GM12865 (cell line): ENCODE measurements around the gene GBX1.

ENCODE experiments used
- DNase-seq: peaks from one replicate; pipeline ENCODE4 v3.0.0; 2010; ENCODE audit warnings: low read depth
- H3K4me3 ChIP-seq: 2 replicates; pipeline ENCODE4 v1.5.1; 2011; ENCODE audit warnings: mild to moderate bottlenecking, low read depth, low read length, control low read depth
- TF ChIP-seq, protein P1 (sequence below): IDR thresholded peaks from 2 replicates; pipeline ENCODE4 v1.5.1; 2011; ENCODE audit warnings: low read length, control low read depth, low read depth, inconsistent platforms; ENCODE audit not compliant: insufficient read depth; ENCODE audit errors: missing control alignments

Gene GBX1

GRCh38 chr7:151130741-151131157, 36.7 kb downstream of the GBX1 start:
- TF ChIP-seq, protein P1, sequence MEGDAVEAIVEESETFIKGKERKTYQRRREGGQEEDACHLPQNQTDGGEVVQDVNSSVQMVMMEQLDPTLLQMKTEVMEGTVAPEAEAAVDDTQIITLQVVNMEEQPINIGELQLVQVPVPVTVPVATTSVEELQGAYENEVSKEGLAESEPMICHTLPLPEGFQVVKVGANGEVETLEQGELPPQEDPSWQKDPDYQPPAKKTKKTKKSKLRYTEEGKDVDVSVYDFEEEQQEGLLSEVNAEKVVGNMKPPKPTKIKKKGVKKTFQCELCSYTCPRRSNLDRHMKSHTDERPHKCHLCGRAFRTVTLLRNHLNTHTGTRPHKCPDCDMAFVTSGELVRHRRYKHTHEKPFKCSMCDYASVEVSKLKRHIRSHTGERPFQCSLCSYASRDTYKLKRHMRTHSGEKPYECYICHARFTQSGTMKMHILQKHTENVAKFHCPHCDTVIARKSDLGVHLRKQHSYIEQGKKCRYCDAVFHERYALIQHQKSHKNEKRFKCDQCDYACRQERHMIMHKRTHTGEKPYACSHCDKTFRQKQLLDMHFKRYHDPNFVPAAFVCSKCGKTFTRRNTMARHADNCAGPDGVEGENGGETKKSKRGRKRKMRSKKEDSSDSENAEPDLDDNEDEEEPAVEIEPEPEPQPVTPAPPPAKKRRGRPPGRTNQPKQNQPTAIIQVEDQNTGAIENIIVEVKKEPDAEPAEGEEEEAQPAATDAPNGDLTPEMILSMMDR: no peak

GRCh38 chr7:151129960-151130591, 37.4 kb downstream of the GBX1 start:
- TF ChIP-seq, protein P1: no peak
- DNase-seq: no peak
- H3K4me3 ChIP-seq: no peak overlapping the region

More at GRCh38 chr7:151130741-151131157, 36.7 kb downstream of the GBX1 start:
- no peak for DNase-seq
- H3K4me3 ChIP-seq: no peak overlapping the region

DNA sequence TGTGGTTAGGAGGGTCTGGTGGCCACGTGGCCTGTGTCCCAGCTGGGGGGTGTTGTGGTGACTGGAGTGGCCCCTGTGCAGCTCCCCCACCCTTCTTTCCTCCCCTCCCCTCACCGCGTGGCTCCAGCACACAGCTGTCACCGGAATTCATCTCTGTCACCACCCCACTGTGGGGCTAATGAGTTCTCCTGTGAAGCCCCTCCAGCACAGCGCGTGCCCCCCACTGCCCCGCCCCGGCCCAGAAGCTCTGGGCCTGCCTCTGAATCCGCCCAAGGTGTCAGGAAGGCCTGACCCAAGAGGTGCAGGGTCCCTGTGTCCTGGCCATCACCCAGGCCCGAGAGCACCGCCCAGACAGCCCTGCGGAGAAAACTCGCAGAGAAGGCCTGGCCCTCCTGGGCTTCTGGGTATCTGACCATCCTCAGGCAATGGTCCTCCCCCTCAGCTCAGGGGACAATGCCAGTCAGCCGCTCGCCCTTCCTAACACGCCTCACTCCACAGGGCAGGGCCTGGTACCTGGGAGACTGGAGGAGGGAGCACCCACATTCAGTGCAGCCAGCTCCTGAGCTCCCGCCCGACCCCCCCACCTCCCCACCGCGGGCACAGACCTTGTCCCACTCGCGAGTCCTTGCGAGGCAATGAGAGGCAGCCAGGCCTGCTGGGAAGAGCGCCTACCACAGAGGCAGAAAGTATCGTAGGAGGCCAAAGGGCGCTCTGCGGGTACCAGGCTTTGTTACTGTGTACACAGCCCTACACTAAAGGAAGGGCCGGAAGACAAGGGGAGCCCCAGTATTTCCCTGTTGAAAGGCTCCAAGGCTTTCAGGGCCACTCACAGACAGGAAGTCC, 38.2 kb downstream of the GBX1 start:
- DNase-seq: no peak
- no peak overlapping the region for H3K4me3 ChIP-seq
- TF ChIP-seq, protein P1: no peak

GRCh38 chr7:151128716-151129115, 38.8 kb downstream of the GBX1 start:
- no peak for DNase-seq
- TF ChIP-seq, protein P1: no peak
- no peak overlapping the region for H3K4me3 ChIP-seq

- H3K4me3 ChIP-seq: no peak overlapping the region
- no peak for DNase-seq
- TF ChIP-seq, protein P1: no peak
These were observed 39.4 kb downstream of the GBX1 start for GRCh38 chr7:151128144-151128543.

GRCh38 chr7:151126491-151127137, 40.9 kb downstream of the GBX1 start:
- H3K4me3 ChIP-seq: no peak overlapping the region
- TF ChIP-seq, protein P1: no peak

More at GRCh38 chr7:151126491-151127137, 40.9 kb downstream of the GBX1 start:
- no peak for DNase-seq
